Adrenal gland (tissue), 12 donors: ENCODE data around the gene ZNF467. TPM values are rescaled to one million over a fixed set of nuclear protein-coding genes. Genes with fewer than 3 reads are reported as not detected.
A peak's percentile ranks its signal among the peaks of the same experiment; 100 is the strongest.

Experiments
- DNase-seq, 7 donors: peaks; one replicate each; pipeline ENCODE4 v3.0.0-alpha.2; 2019 to 2020
- H3K27ac ChIP-seq, 5 donors: fragments of 200-600 bp; sonication (generic) in 4 of 5; 1 replicate in 3 of 5; 2 replicates in 2 of 5; pipeline versions ENCODE4 v1.5.1 to v1.8.0; 2016 to 2020; ENCODE audit warnings: mild to moderate bottlenecking in 1 of 5
- H3K27me3 ChIP-seq: fragments of 200-600 bp; 2 replicates; pipeline ENCODE4 v1.8.0; 2021
- H3K36me3 ChIP-seq, 2 donors: fragments of 200-600 bp; replicated peaks in 1 of 2; 1 replicate in 1 of 2; 2 replicates in 1 of 2; pipeline versions ENCODE4 v1.5.1 to v1.8.0; 2018 to 2022
- H3K4me1 ChIP-seq, 2 donors: fragments of 200-600 bp; replicated peaks in 1 of 2; 1 replicate in 1 of 2; 2 replicates in 1 of 2; pipeline versions ENCODE4 v1.5.1 to v1.8.0; 2018 to 2021
- H3K4me3 ChIP-seq, 4 donors: fragments of 200-600 bp; sonication (generic) in 3 of 4; one replicate each; pipeline ENCODE4 v1.5.1; 2016 to 2018
- H3K9me3 ChIP-seq, 3 donors: fragments of 200-600 bp; sonication (generic) in 1 of 3; replicated peaks in 1 of 3; 1 replicate in 2 of 3; 2 replicates in 1 of 3; pipeline versions ENCODE4 v1.5.1 to v1.8.0; 2016 to 2021
- CTCF ChIP-seq, 6 experiments: fragments of 450-650 bp in 4 of 6; fragments of 200-600 bp in 2 of 6; sonication (generic) in 1 of 6; IDR thresholded peaks; 1 replicate in 5 of 6; 2 replicates in 1 of 6; pipeline versions ENCODE4 v1.5.1 to v1.8.0; 2016 to 2021; ENCODE audit warnings: antibody characterized with exemption in 6 of 6, mild to moderate bottlenecking in 2 of 6, moderate library complexity in 1 of 6
- POLR2A ChIP-seq, 2 donors: fragments of 450-650 bp; IDR thresholded peaks; one replicate each; pipeline ENCODE4 v1.6.1; 2017; ENCODE audit warnings: antibody characterized with exemption in 2 of 2, mild to moderate bottlenecking in 2 of 2, moderate library complexity in 1 of 2
- WGBS, 4 donors: extraction: QIAGEN DNeasy Blood & Tissue Kit in 2 of 4; methylation state at CpG; one replicate each; pipeline versions ENCODE4 v1.1.5 to v1.1.7; 2013 to 2017; 5-methylcytosine and 5-hydroxymethylcytosine counted together
- intact Hi-C, 2 donors: fragments of 100-400 bp; cut with DNase I; formaldehyde crosslinking; loops; one replicate each; pipeline versions ENCODE4 v1.14.1 to v1.15.0; 2022 to 2023
- polyA plus RNA-seq, 3 donors: library from polyadenylated mRNA; stranded (reverse); fragments of 200-250 nt in 2 of 3; fragments of 350-450 nt in 1 of 3; fragmentation: Illumina TruSeq in 1 of 3; extraction: RNeasy Lipid Tissue Mini Kit (QIAGEN cat#74804) in 1 of 3; gene quantifications; one replicate each; pipeline ENCODE4 v1.2.3, GENCODE V29; 2013 to 2014
- total RNA-seq, 9 donors: library from RNA; depleted of rRNA in 4 of 9; stranded (reverse); fragments of >200 nt in 4 of 9; fragments of 120-200 nt in 1 of 9; fragmentation: NEBNext Ultra II Directional in 1 of 9; extraction: Animal tissue kit (Norgen Biotek cat#: 25700) in 1 of 9; gene quantifications; one replicate each; pipeline versions ENCODE4 v1.1.0 to v1.2.4, GENCODE V29; 2013 to 2023
- donor health status: healthy with polysubstance abuse.
- donor health status: Bipolar disorder and iron deficiency.
- donor health status: DM: yes; HTN: yes; CAD: no.
- donor health status: DM: no; HTN: no; CAD: no.
- donor health status: DM: no; HTN: no; CAD: no.
- donor health status: DM: yes; HTN: yes; CAD: no.

ZNF467 gene
- total and polyA plus RNA-seq, 12 donors, result 1.2 to 44.2 (median 18.6) TPM

- no peaks in the 10 kb centered on the region for H3K27me3 ChIP-seq
- WGBS, 4 donors, result 54 to 63% (median 55%) methylated on average over 20 of the region's 20 CpGs
- no peak overlapping the region for H3K27ac ChIP-seq
- TF ChIP-seq CTCF (IDR thresholded peaks at IDR 0.05) (peak in 5 of 6 experiments; percentile 22 to 53 (median 47)), POLR2A (IDR thresholded peaks at IDR 0.05) (no peak)
- peak in 5 of 7 donors; percentile 44 to 73 (median 52) for DNase-seq
- no peaks in the 10 kb centered on the region for H3K9me3 ChIP-seq
- intact Hi-C loops, result no loop called here
- no peaks in the 10 kb centered on the region for H3K4me1 ChIP-seq
- H3K4me3 ChIP-seq, result no peak overlapping the region
- H3K36me3 ChIP-seq, result no peaks in the 10 kb centered on the region
These were observed 19.8 kb downstream of the ZNF467 start for GRCh38 chr7:149753375-149754233.

GRCh38 chr7:149752646-149753045, 20.7 kb downstream of the ZNF467 start:
- Histone ChIP-seq H3K4me3 (no peak overlapping the region), H3K27ac (no peak overlapping the region), H3K9me3 (no peaks in the 10 kb centered on the region), H3K27me3 (no peaks in the 10 kb centered on the region), H3K36me3 (no peaks in the 10 kb centered on the region), H3K4me1 (no peaks in the 10 kb centered on the region)
- TF ChIP-seq POLR2A (IDR thresholded peaks at IDR 0.05) (no peak), CTCF (IDR thresholded peaks at IDR 0.05) (no peak)
- 69 to 72% (median 72%) methylated on average over 5 of the region's 5 CpGs for WGBS, 4 donors
- intact Hi-C loops, result no loop called here
- DNase-seq, result no peak

GRCh38 chr7:149751043-149751775, 22.2 kb downstream of the ZNF467 start:
- H3K27ac ChIP-seq, result no peak overlapping the region
- no peak for DNase-seq
- TF ChIP-seq POLR2A (IDR thresholded peaks at IDR 0.05), result no peak
- TF ChIP-seq CTCF (IDR thresholded peaks at IDR 0.05), result no peak
- no peaks in the 10 kb centered on the region for H3K9me3 ChIP-seq
- intact Hi-C loops, result no loop called here
- H3K4me3 ChIP-seq, result no peak overlapping the region
- H3K27me3 ChIP-seq, result no peaks in the 10 kb centered on the region
- H3K4me1 ChIP-seq, result no peaks in the 10 kb centered on the region
- H3K36me3 ChIP-seq, result no peaks in the 10 kb centered on the region
- WGBS, 4 donors, result 68 to 74% (median 70%) methylated on average over 6 to 8 of the region's 8 CpGs

- WGBS, 4 donors, result 91 to 96% (median 94%) methylated on average over 9 of the region's 9 CpGs
These were observed 23.1 kb downstream of the ZNF467 start for GRCh38 chr7:149750122-149750845.

More at GRCh38 chr7:149750122-149750845, 23.1 kb downstream of the ZNF467 start:
- Histone ChIP-seq H3K27ac (no peak overlapping the region), H3K36me3 (no peaks in the 10 kb centered on the region), H3K27me3 (no peaks in the 10 kb centered on the region), H3K4me1 (no peaks in the 10 kb centered on the region), H3K9me3 (no peaks in the 10 kb centered on the region), H3K4me3 (no peak overlapping the region)
- intact Hi-C loops, result no loop called here
- DNase-seq, result no peak
- no peak for TF ChIP-seq POLR2A (IDR thresholded peaks at IDR 0.05)
- TF ChIP-seq CTCF (IDR thresholded peaks at IDR 0.05), result no peak
